Mammary epithelial cell (primary cell): ENCODE results near the gene TAPBPL.

Source experiments
- CTCF ChIP-seq, 2 donors: IDR thresholded peaks in 1 of 2; conservative IDR thresholded peaks in 1 of 2; 2 replicates each; pipeline ENCODE4 v1.5.1; 2011 to 2012; ENCODE audit warnings: inconsistent platforms in 2 of 2, low read length in 2 of 2, mild to moderate bottlenecking in 2 of 2, control low read depth in 1 of 2, low read depth in 1 of 2; ENCODE audit not compliant: insufficient read depth in 1 of 2; ENCODE audit errors: extremely low read depth in 1 of 2
- EZH2 ChIP-seq: IDR thresholded peaks from 2 replicates; pipeline ENCODE4 v1.6.1; 2012; ENCODE audit warnings: low read length, inconsistent platforms, borderline replicate concordance

GRCh38 chr12:6428326-6428725 lies 23.5 kb upstream of the TAPBPL start:
- TF ChIP-seq CTCF (conservative IDR thresholded peaks at IDR 0.05 in 1 of 2, IDR thresholded peaks at IDR 0.05 in 1 of 2; ENCODE audit: extremely low read depth in 1 of 2, insufficient read depth in 1 of 2, low read depth in 1 of 2, low read length in 2 of 2): no peak
- no peak for TF ChIP-seq EZH2
